ENCODE data around the gene IQSEC3.

GRCh38 chr12:54750-55535 is 11.6 kb upstream of the IQSEC3 start:
- TF ChIP-seq FOXP4 (CRISPR knock-in tag; IDR thresholded peaks at IDR 0.05) (no peak), IRX3 (CRISPR knock-in tag; IDR thresholded peaks at IDR 0.05; ENCODE audit: borderline replicate concordance, low read depth) (no peak), HNRNPL (IDR thresholded peaks at IDR 0.05; ENCODE audit: low read depth, low read length) (no peak), TBL1XR1 (IDR thresholded peaks at IDR 0.05; ENCODE audit: borderline replicate concordance, low read length, partially characterized antibody) (no peak), PHF21A (CRISPR knock-in tag; IDR thresholded peaks at IDR 0.05) (no peak), ZNF335 (CRISPR knock-in tag; IDR thresholded peaks at IDR 0.05) (no peak), POLR2AphosphoS5 (IDR thresholded peaks at IDR 0.05; ENCODE audit: low read depth, low read length) (no peak), CTCF (CRISPR knock-in tag; IDR thresholded peaks at IDR 0.05) (no peak), EZH2 (conservative IDR thresholded peaks at IDR 0.05; ENCODE audit: low read depth, low read length) (no peak), CENPX (CRISPR knock-in tag; IDR thresholded peaks at IDR 0.05) (no peak)
- TF ChIP-seq, protein P1, sequence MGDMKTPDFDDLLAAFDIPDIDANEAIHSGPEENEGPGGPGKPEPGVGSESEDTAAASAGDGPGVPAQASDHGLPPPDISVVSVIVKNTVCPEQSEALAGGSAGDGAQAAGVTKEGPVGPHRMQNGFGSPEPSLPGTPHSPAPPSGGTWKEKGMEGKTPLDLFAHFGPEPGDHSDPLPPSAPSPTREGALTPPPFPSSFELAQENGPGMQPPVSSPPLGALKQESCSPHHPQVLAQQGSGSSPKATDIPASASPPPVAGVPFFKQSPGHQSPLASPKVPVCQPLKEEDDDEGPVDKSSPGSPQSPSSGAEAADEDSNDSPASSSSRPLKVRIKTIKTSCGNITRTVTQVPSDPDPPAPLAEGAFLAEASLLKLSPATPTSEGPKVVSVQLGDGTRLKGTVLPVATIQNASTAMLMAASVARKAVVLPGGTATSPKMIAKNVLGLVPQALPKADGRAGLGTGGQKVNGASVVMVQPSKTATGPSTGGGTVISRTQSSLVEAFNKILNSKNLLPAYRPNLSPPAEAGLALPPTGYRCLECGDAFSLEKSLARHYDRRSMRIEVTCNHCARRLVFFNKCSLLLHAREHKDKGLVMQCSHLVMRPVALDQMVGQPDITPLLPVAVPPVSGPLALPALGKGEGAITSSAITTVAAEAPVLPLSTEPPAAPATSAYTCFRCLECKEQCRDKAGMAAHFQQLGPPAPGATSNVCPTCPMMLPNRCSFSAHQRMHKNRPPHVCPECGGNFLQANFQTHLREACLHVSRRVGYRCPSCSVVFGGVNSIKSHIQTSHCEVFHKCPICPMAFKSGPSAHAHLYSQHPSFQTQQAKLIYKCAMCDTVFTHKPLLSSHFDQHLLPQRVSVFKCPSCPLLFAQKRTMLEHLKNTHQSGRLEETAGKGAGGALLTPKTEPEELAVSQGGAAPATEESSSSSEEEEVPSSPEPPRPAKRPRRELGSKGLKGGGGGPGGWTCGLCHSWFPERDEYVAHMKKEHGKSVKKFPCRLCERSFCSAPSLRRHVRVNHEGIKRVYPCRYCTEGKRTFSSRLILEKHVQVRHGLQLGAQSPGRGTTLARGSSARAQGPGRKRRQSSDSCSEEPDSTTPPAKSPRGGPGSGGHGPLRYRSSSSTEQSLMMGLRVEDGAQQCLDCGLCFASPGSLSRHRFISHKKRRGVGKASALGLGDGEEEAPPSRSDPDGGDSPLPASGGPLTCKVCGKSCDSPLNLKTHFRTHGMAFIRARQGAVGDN (CRISPR knock-in tag; IDR thresholded peaks at IDR 0.05) = no peak
